Panc1 (cell line): ENCODE results near the gene KCNV2.

Source experiments
- CTCF ChIP-seq: fragments of 450-650 bp; IDR thresholded peaks from 2 replicates; pipeline ENCODE4 v1.5.1; 2017; ENCODE audit warnings: mild to moderate bottlenecking
- POLR2AphosphoS5 ChIP-seq: IDR thresholded peaks from 2 replicates; pipeline ENCODE4 v1.6.1; 2012; ENCODE audit warnings: mild to moderate bottlenecking, low read depth, low read length, moderate library complexity
- REST ChIP-seq, 2 experiments: IDR thresholded peaks; 2 replicates each; pipeline ENCODE4 v1.6.1; 2011 to 2012; ENCODE audit warnings: low read depth in 2 of 2, control low read depth in 1 of 2, low read length in 1 of 2, mild to moderate bottlenecking in 1 of 2, moderate library complexity in 1 of 2; ENCODE audit not compliant: insufficient read depth in 1 of 2
- SIN3A ChIP-seq: IDR thresholded peaks from 2 replicates; pipeline ENCODE4 v1.6.1; 2012; ENCODE audit warnings: low read depth, mild to moderate bottlenecking, low read length, moderate library complexity, borderline replicate concordance; ENCODE audit not compliant: insufficient read depth

GRCh38 chr9:2673161-2673560, 44.1 kb upstream of the KCNV2 start:
- no peak for TF ChIP-seq CTCF
- no peak for TF ChIP-seq POLR2AphosphoS5
- TF ChIP-seq REST (IDR thresholded peaks at IDR 0.05; ENCODE audit: insufficient read depth in 1 of 2, low read depth in 2 of 2, low read length in 1 of 2): no peak
- TF ChIP-seq SIN3A: no peak
